Neural cell (in vitro differentiated cells): ENCODE data around the gene RSU1. TPM values are rescaled to one million over a fixed set of nuclear protein-coding genes. Genes with fewer than 3 reads are reported as not detected.
A peak's percentile ranks its signal among the peaks of the same experiment; 100 is the strongest.

ENCODE experiments used
- H2AFZ ChIP-seq: fragments of 200-600, 300-800 bp; sonication (generic), shearing (Covaris generic); 2 replicates; pipeline ENCODE4 v1.6.0; 2014; ENCODE audit warnings: low read depth, mild to moderate bottlenecking, antibody characterized with exemption, low read length, moderate library complexity
- H3F3A ChIP-seq: fragments of 200-600 bp; shearing (Covaris generic); 2 replicates; pipeline ENCODE4 v1.6.1; 2016; ENCODE audit warnings: mild to moderate bottlenecking, moderate library complexity, mixed read lengths, antibody characterized with exemption, low read length; ENCODE audit not compliant: insufficient read depth, poor library complexity, severe bottlenecking
- H3K27ac ChIP-seq: fragments of 200-600, 300-800 bp; sonication (generic), shearing (Covaris generic); 2 replicates; pipeline ENCODE4 v1.5.1; 2014; ENCODE audit warnings: mild to moderate bottlenecking, low read length, moderate library complexity
- H3K27me3 ChIP-seq: fragments of 300-800, 200-600 bp; sonication (generic), shearing (Covaris generic); 2 replicates; pipeline ENCODE4 v1.6.0; 2014; ENCODE audit warnings: mild to moderate bottlenecking, low read depth, low read length, moderate library complexity; ENCODE audit not compliant: insufficient read depth
- H3K36me3 ChIP-seq: fragments of 300-800, 200-600 bp; sonication (generic), shearing (Covaris generic); 2 replicates; pipeline ENCODE4 v1.5.1; 2014; ENCODE audit warnings: mild to moderate bottlenecking, antibody characterized with exemption, low read length, moderate library complexity; ENCODE audit not compliant: insufficient read depth
- H3K4me2 ChIP-seq: fragments of 300-800, 200-600 bp; sonication (generic), shearing (Covaris generic); 2 replicates; pipeline ENCODE4 v1.6.0; 2014; ENCODE audit warnings: mild to moderate bottlenecking, low read length
- H3K4me3 ChIP-seq: fragments of 300-800, 200-600 bp; sonication (generic), shearing (Covaris generic); 2 replicates; pipeline ENCODE4 v1.5.1; 2014; ENCODE audit warnings: mild to moderate bottlenecking, low read length, moderate library complexity
- H3K79me2 ChIP-seq: fragments of 200-600 bp; shearing (Covaris generic); replicated peaks from 2 replicates; pipeline ENCODE4 v1.6.0; 2014; ENCODE audit warnings: mild to moderate bottlenecking, low read length, moderate library complexity; ENCODE audit not compliant: insufficient read depth
- H3K9ac ChIP-seq: fragments of 300-800, 200-600 bp; sonication (generic), shearing (Covaris generic); 2 replicates; pipeline ENCODE4 v1.6.1; 2016; ENCODE audit warnings: mild to moderate bottlenecking, low read length, mixed read lengths
- H3K9me2 ChIP-seq: fragments of 200-600 bp; shearing (Covaris generic); 2 replicates; pipeline ENCODE4 v1.6.1; 2016; ENCODE audit warnings: mild to moderate bottlenecking, low read length, mixed read lengths; ENCODE audit not compliant: insufficient read depth
- H3K9me3 ChIP-seq: fragments of 200-600, 300-800 bp; sonication (generic), shearing (Covaris generic); 2 replicates; pipeline ENCODE4 v1.6.1; 2016; ENCODE audit warnings: mild to moderate bottlenecking, mixed run types, low read length, moderate library complexity, mixed read lengths
- H4K20me1 ChIP-seq: fragments of 200-600 bp; shearing (Covaris generic); 2 replicates; pipeline ENCODE4 v1.6.1; 2016; ENCODE audit warnings: mild to moderate bottlenecking, mixed run types; ENCODE audit not compliant: insufficient read depth
- CTCF ChIP-seq: fragments of 450-650 bp; IDR thresholded peaks from 2 replicates; pipeline ENCODE4 v1.5.1; 2014; ENCODE audit warnings: antibody characterized with exemption, mild to moderate bottlenecking, moderate library complexity; ENCODE audit not compliant: poor library complexity, severe bottlenecking
- EP300 ChIP-seq: fragments of 450-650 bp; conservative IDR thresholded peaks from 2 replicates; pipeline ENCODE4 v1.6.1; 2014; ENCODE audit warnings: antibody characterized with exemption, mild to moderate bottlenecking, moderate library complexity; ENCODE audit not compliant: poor library complexity, severe bottlenecking
- EZH2 ChIP-seq: fragments of 200-600, 300-800 bp; shearing (Covaris generic), sonication (generic); IDR thresholded peaks from 2 replicates; pipeline ENCODE4 v1.6.1; 2014; ENCODE audit warnings: antibody characterized with exemption, low read length, borderline replicate concordance, mild to moderate bottlenecking; ENCODE audit not compliant: insufficient read depth, poor library complexity, severe bottlenecking
- MXI1 ChIP-seq: fragments of 450-650 bp; conservative IDR thresholded peaks from 2 replicates; pipeline ENCODE4 v1.6.1; 2014; ENCODE audit warnings: antibody characterized with exemption, mild to moderate bottlenecking; ENCODE audit not compliant: poor library complexity, severe bottlenecking
- POLR2AphosphoS5 ChIP-seq: IDR thresholded peaks from 2 replicates; pipeline ENCODE4 v1.6.1; 2012
- RAD21 ChIP-seq: fragments of 450-650 bp; conservative IDR thresholded peaks from 2 replicates; pipeline ENCODE4 v1.6.1; 2014; ENCODE audit warnings: antibody characterized with exemption, mild to moderate bottlenecking, moderate library complexity
- SMC3 ChIP-seq: fragments of 450-650 bp; conservative IDR thresholded peaks from 2 replicates; pipeline ENCODE4 v1.6.1; 2014; ENCODE audit warnings: antibody characterized with exemption, mild to moderate bottlenecking, moderate library complexity; ENCODE audit not compliant: poor library complexity
- TAF1 ChIP-seq: IDR thresholded peaks from 2 replicates; pipeline ENCODE4 v1.6.1; 2012; ENCODE audit warnings: low read depth
- polyA plus RNA-seq: library from polyadenylated mRNA; depleted of rRNA; stranded (reverse); fragments of >200 nt; gene quantifications from 2 replicates; pipeline ENCODE4 v1.2.3, GENCODE V29; 2014
- TF ChIP-seq, protein P1 (sequence below): IDR thresholded peaks from 2 replicates; pipeline ENCODE4 v1.6.1; 2012; ENCODE audit warnings: borderline replicate concordance

RSU1 gene
- polyA plus RNA-seq, 1 donor from 2014 or later, result 18.7 TPM

GRCh38 chr10:16690417-16690816 is 126.8 kb downstream of the RSU1 start:
- Histone ChIP-seq H3K4me3 (no peak overlapping the region), H3K27me3 (no peaks in the 10 kb centered on the region), H3K9me2 (no peaks in the 10 kb centered on the region), H3K4me2 (no peak overlapping the region), H2AFZ (no peak overlapping the region), H3K9ac (no peak overlapping the region), H3F3A (no peaks in the 10 kb centered on the region), H3K27ac (no peak overlapping the region), H4K20me1 (no peaks in the 10 kb centered on the region), H3K79me2 (no peaks in the 10 kb centered on the region), H3K36me3 (no peaks in the 10 kb centered on the region), H3K9me3 (no peaks in the 10 kb centered on the region)
- TF ChIP-seq SMC3 (no peak), CTCF (no peak), EZH2 (no peak), TAF1 (no peak), POLR2AphosphoS5 (no peak), RAD21 (no peak), MXI1 (no peak), EP300 (no peak)
- TF ChIP-seq, protein P1, sequence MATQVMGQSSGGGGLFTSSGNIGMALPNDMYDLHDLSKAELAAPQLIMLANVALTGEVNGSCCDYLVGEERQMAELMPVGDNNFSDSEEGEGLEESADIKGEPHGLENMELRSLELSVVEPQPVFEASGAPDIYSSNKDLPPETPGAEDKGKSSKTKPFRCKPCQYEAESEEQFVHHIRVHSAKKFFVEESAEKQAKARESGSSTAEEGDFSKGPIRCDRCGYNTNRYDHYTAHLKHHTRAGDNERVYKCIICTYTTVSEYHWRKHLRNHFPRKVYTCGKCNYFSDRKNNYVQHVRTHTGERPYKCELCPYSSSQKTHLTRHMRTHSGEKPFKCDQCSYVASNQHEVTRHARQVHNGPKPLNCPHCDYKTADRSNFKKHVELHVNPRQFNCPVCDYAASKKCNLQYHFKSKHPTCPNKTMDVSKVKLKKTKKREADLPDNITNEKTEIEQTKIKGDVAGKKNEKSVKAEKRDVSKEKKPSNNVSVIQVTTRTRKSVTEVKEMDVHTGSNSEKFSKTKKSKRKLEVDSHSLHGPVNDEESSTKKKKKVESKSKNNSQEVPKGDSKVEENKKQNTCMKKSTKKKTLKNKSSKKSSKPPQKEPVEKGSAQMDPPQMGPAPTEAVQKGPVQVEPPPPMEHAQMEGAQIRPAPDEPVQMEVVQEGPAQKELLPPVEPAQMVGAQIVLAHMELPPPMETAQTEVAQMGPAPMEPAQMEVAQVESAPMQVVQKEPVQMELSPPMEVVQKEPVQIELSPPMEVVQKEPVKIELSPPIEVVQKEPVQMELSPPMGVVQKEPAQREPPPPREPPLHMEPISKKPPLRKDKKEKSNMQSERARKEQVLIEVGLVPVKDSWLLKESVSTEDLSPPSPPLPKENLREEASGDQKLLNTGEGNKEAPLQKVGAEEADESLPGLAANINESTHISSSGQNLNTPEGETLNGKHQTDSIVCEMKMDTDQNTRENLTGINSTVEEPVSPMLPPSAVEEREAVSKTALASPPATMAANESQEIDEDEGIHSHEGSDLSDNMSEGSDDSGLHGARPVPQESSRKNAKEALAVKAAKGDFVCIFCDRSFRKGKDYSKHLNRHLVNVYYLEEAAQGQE, result no peak

GRCh38 chr10:16689696-16690095 is 127.5 kb downstream of the RSU1 start:
- Histone ChIP-seq H3K36me3 (no peaks in the 10 kb centered on the region), H2AFZ (no peak overlapping the region), H3K9ac (no peak overlapping the region), H3K27ac (no peak overlapping the region), H3K4me3 (no peak overlapping the region), H3K9me3 (no peaks in the 10 kb centered on the region), H4K20me1 (no peaks in the 10 kb centered on the region), H3K79me2 (no peaks in the 10 kb centered on the region), H3K27me3 (no peaks in the 10 kb centered on the region), H3F3A (no peaks in the 10 kb centered on the region), H3K9me2 (no peaks in the 10 kb centered on the region), H3K4me2 (no peak overlapping the region)
- TF ChIP-seq POLR2AphosphoS5 (peak; percentile 41), EP300 (peak; percentile 83), SMC3 (no peak), RAD21 (no peak)
- TF ChIP-seq, protein P1, result peak; percentile 29
